Endothelial cell of umbilical vein (primary cell): ENCODE measurements around the gene CSHL1. TPM values are rescaled to one million over a fixed set of nuclear protein-coding genes. Genes with fewer than 3 reads are reported as not detected.
"Not testable (repeated sequence)": the region's sequence is repeated elsewhere in the genome, so short reads cannot be mapped to it uniquely, and the experiment has no call there.

Source experiments
- BruUV-seq: library from RNA; stranded (reverse); fragments of 400-500 nt; replicated peaks from 2 replicates; lab custom pipeline; 2021; lab: Mats Ljungman, UMichigan
- CTCF ChIA-PET: fragments of 300-600, 350-600 bp; sonication (Branson Sonifier 250); formaldehyde crosslinking; loops from one replicate; lab custom pipeline; 2021; ENCODE audit warnings: antibody characterized with exemption, inconsistent platforms; lab: Charles Lee
- POLR2A ChIA-PET: fragments of 300-600, 350-600 bp; sonication (Branson Sonifier 250); formaldehyde crosslinking; loops from one replicate; lab custom pipeline; 2021; ENCODE audit warnings: antibody characterized with exemption, inconsistent platforms; lab: Charles Lee
- DNase-seq: peaks from one replicate; pipeline ENCODE4 v3.0.0-alpha.2; 2011; ENCODE audit warnings: low read depth, low spot score
- FAIRE-seq: peaks from 2 replicates; lab custom pipeline; 2011; peaks lifted over from hg19 to GRCh38; lab: Jason Lieb, UNC
- H2AFZ ChIP-seq: 2 replicates; pipeline ENCODE4 v1.6.0; 2012; ENCODE audit warnings: low read depth, low read length, control low read depth, inconsistent platforms
- H3K27ac ChIP-seq: 2 replicates; pipeline ENCODE4 v1.5.1; 2011; ENCODE audit warnings: low read depth, mild to moderate bottlenecking, control low read depth, low read length, moderate library complexity; ENCODE audit not compliant: insufficient read depth
- H3K27me3 ChIP-seq, 2 experiments: 2 replicates each; pipeline versions ENCODE4 v1.6.0 to v1.6.1; 2011; ENCODE audit warnings: low read length in 2 of 2, mixed read lengths in 1 of 2; ENCODE audit not compliant: control insufficient read depth in 2 of 2, insufficient read depth in 2 of 2
- H3K36me3 ChIP-seq, 2 experiments: 2 replicates in 1 of 2; 3 replicates in 1 of 2; pipeline ENCODE4 v1.5.1; 2011; ENCODE audit warnings: low read length in 2 of 2, mild to moderate bottlenecking in 1 of 2, moderate library complexity in 1 of 2; ENCODE audit not compliant: control insufficient read depth in 2 of 2, insufficient read depth in 2 of 2; ENCODE audit errors: extremely low read depth in 1 of 2
- H3K4me1 ChIP-seq: 3 replicates; pipeline ENCODE4 v1.5.1; 2011; ENCODE audit warnings: mild to moderate bottlenecking, low read length; ENCODE audit not compliant: control insufficient read depth, insufficient read depth; ENCODE audit errors: extremely low read depth
- H3K4me2 ChIP-seq: 2 replicates; pipeline ENCODE4 v1.6.1; 2011; ENCODE audit warnings: low read length, control low read depth, mixed read lengths; ENCODE audit not compliant: insufficient read depth
- H3K4me3 ChIP-seq, 3 experiments: fragments of 200-600 bp in 1 of 3; sonication (generic), shearing (Covaris generic) in 1 of 3; replicated peaks in 1 of 3; 2 replicates each; pipeline ENCODE4 v1.5.1; 2011 to 2016; ENCODE audit warnings: control low read depth in 3 of 3, low read length in 3 of 3, mild to moderate bottlenecking in 2 of 3, inconsistent platforms in 1 of 3, low read depth in 1 of 3, moderate library complexity in 1 of 3; ENCODE audit not compliant: insufficient read depth in 1 of 3
- H3K79me2 ChIP-seq: 2 replicates; pipeline ENCODE4 v1.6.0; 2012; ENCODE audit warnings: low read length, inconsistent platforms; ENCODE audit not compliant: control insufficient read depth, insufficient read depth
- H3K9ac ChIP-seq: replicated peaks from 2 replicates; pipeline ENCODE3; 2011; ENCODE audit warnings: low read length, control low read depth; ENCODE audit not compliant: insufficient read depth; ENCODE audit errors: extremely low read depth
- H3K9me1 ChIP-seq: replicated peaks from 3 replicates; pipeline ENCODE4 v1.6.0; 2011; ENCODE audit warnings: mild to moderate bottlenecking, low read length; ENCODE audit not compliant: control insufficient read depth, insufficient read depth; ENCODE audit errors: extremely low read depth
- H3K9me3 ChIP-seq: replicated peaks from 2 replicates; pipeline ENCODE4 v1.5.1; 2012; ENCODE audit warnings: low read length, inconsistent platforms; ENCODE audit not compliant: control insufficient read depth, insufficient read depth
- H4K20me1 ChIP-seq: replicated peaks from 2 replicates; pipeline ENCODE3; 2011; ENCODE audit warnings: mild to moderate bottlenecking, low read length; ENCODE audit not compliant: control insufficient read depth, insufficient read depth; ENCODE audit errors: extremely low read depth
- CTCF ChIP-seq, 2 donors: IDR thresholded peaks; 1 replicate in 1 of 2; 2 replicates in 1 of 2; pipeline ENCODE4 v1.5.1; 2011; ENCODE audit warnings: low read length in 2 of 2, mild to moderate bottlenecking in 2 of 2, moderate library complexity in 2 of 2, control low read depth in 1 of 2, inconsistent platforms in 1 of 2, low read depth in 1 of 2; ENCODE audit not compliant: insufficient read depth in 1 of 2; ENCODE audit errors: extremely low read depth in 1 of 2
- EZH2 ChIP-seq: IDR thresholded peaks from 2 replicates; pipeline ENCODE4 v1.6.1; 2012; ENCODE audit warnings: borderline replicate concordance, low read depth, mild to moderate bottlenecking, moderate library complexity, low read length, inconsistent platforms; ENCODE audit not compliant: severe bottlenecking
- FOS ChIP-seq: IDR thresholded peaks from 2 replicates; pipeline ENCODE4 v1.6.1; 2011; ENCODE audit warnings: mild to moderate bottlenecking, low read length, moderate library complexity, borderline replicate concordance; ENCODE audit not compliant: insufficient read depth
- GATA2 ChIP-seq: IDR thresholded peaks from 2 replicates; pipeline ENCODE4 v1.7.0; 2011; ENCODE audit warnings: low read depth, mild to moderate bottlenecking, moderate library complexity, mixed read lengths, low read length; ENCODE audit not compliant: insufficient read length, insufficient read depth
- JUN ChIP-seq: IDR thresholded peaks from 2 replicates; pipeline ENCODE4 v1.6.1; 2011; ENCODE audit warnings: borderline replicate concordance, low read depth; ENCODE audit not compliant: insufficient read length, insufficient read depth
- MYC ChIP-seq: IDR thresholded peaks from one replicate; pipeline ENCODE4 v1.6.1; 2011; ENCODE audit warnings: mild to moderate bottlenecking, low read depth, low read length
- POLR2A ChIP-seq: IDR thresholded peaks from 2 replicates; pipeline ENCODE4 v1.6.1; 2012; ENCODE audit warnings: low read depth, mild to moderate bottlenecking, control low read depth, low read length
- POLR2AphosphoS5 ChIP-seq: IDR thresholded peaks from 2 replicates; pipeline ENCODE4 v1.6.1; 2012; ENCODE audit warnings: low read depth, mild to moderate bottlenecking, control low read depth, low read length, moderate library complexity; ENCODE audit not compliant: insufficient read depth
- dilution Hi-C: fragments of 300-500 bp; cut with MboI; formaldehyde crosslinking; loops from one replicate; pipeline ENCODE4 v1.15.0; 2019; ENCODE audit warnings: low sequenced_read_pairs; ENCODE audit not compliant: extremely low pct_ligation_motif_present
- intact Hi-C: fragments of 100-400 bp; cut with micrococcal nuclease; formaldehyde crosslinking; loops from one replicate; pipeline ENCODE4 v1.10.0; 2022
- polyA plus RNA-seq, 4 experiments: library from polyadenylated mRNA; depleted of rRNA in 3 of 4; stranded (reverse) in 3 of 4; unstranded in 1 of 4; fragments of >200 nt; gene quantifications; 2 replicates each; pipeline versions ENCODE4 v1.2.1 to v1.2.3, GENCODE V29; 2011 to 2012; ENCODE audit warnings: missing spikeins in 1 of 4
- total RNA-seq: library from RNA; stranded (reverse); gene quantifications from 2 replicates; pipeline ENCODE4 v1.2.3, GENCODE V29; 2021

CSHL1 gene
- total and polyA plus RNA-seq, 2 donors (not counting 3 experiments of a cell fraction or from before 2014, with no cell fraction given): not detected

GRCh38 chr17:63881935-63882601, 29.0 kb downstream of the CSHL1 start, which contains the start of gene GH2:
Gene GH2, minus strand, starts transcription at chr17:63881944. Its CDS starts 143 bp downstream, at chr17:63881801.
- no TSS peak for BruUV-seq
- Histone ChIP-seq H4K20me1 (no peaks in the 10 kb centered on the region), H3K4me1 (no peaks in the 10 kb centered on the region), H3K4me3 (no peak within 1 kb of the TSS), H2AFZ (no peak within 1 kb of the TSS), H3K4me2 (no peak within 1 kb of the TSS), H3K36me3 (no peaks in the 10 kb centered on the region), H3K79me2 (no peaks in the 10 kb centered on the region), H3K9ac (no peak within 1 kb of the TSS), H3K27me3 (peaks cover 0 to under 1% of the 10 kb centered on the region in 2 experiments), H3K27ac (no peak within 1 kb of the TSS), H3K9me1 (no peaks in the 10 kb centered on the region), H3K9me3 (no peaks in the 10 kb centered on the region)
- intact Hi-C loops (no loop called here), dilution Hi-C loops (no loop called here)
- ChIA-PET CTCF (interaction anchor here (0.5 to 2.5 kb wide), 4 partner anchors 8 to 29 kb away, joined by 3 to 19 read pairs (median 4); no protein-coding TSS in a partner anchor), POLR2A (no interaction called here)
- peak; percentile 39 for DNase-seq
- TF ChIP-seq CTCF (IDR thresholded peaks at IDR 0.05; ENCODE audit: extremely low read depth in 1 of 2, insufficient read depth in 1 of 2, low read depth in 1 of 2, low read length in 2 of 2) (peak; percentile 51 to 77), MYC (no peak), POLR2A (no peak), EZH2 (no peak), GATA2 (no peak), FOS (no peak), POLR2AphosphoS5 (no peak), JUN (no peak)
- peak; percentile 71 for FAIRE-seq

GRCh38 chr17:63881337-63881736, 29.7 kb downstream of the CSHL1 start:
- H4K20me1 ChIP-seq, DNase-seq, H3K27me3 ChIP-seq, H3K36me3 ChIP-seq, H3K9ac ChIP-seq, POLR2A ChIA-PET, intact Hi-C loops, dilution Hi-C loops, H2AFZ ChIP-seq, H3K79me2 ChIP-seq, H3K9me1 ChIP-seq, H3K4me3 ChIP-seq, H3K4me1 ChIP-seq, H3K4me2 ChIP-seq, H3K27ac ChIP-seq, BruUV-seq, FAIRE-seq, H3K9me3 ChIP-seq: not testable (repeated sequence)
- CTCF ChIA-PET: interaction anchor here (0.7 to 2.5 kb wide), 5 partner anchors 15 to 65 kb away, joined by 3 to 19 read pairs (median 3); no protein-coding TSS in a partner anchor
